ENCODE measurements around the gene UNK.
"Not testable (repeated sequence)": the region's sequence is repeated elsewhere in the genome, so short reads cannot be mapped to it uniquely, and the experiment has no call there.

DNA sequence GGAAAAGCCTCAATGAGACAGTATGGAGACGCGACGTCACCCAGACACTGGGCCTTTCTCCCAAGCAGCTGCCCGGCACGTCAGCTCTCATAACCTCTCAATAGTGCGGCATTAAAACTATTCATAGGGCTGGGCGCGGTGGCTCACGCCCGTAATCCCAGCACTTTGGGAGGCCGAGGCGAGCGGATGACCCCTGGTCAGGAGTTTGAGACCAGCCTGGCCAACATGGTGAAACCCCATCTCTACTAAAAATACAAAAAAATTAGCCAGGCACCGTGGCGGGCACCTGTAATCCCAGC, 67.0 kb downstream of the UNK start:
- not testable (repeated sequence) for TF ChIP-seq TP53 (CRISPR knock-in tag; IDR thresholded peaks at IDR 0.05); POLR2A (IDR thresholded peaks at IDR 0.05; ENCODE audit: low read length); SMC3 (IDR thresholded peaks at IDR 0.05); POLR2AphosphoS2 (conservative IDR thresholded peaks at IDR 0.05; ENCODE audit: low read length); ZNF302 (CRISPR knock-in tag; IDR thresholded peaks at IDR 0.05); NFE2L2 (conservative IDR thresholded peaks at IDR 0.05; ENCODE audit: low read length)
- TF ChIP-seq, protein P1, sequence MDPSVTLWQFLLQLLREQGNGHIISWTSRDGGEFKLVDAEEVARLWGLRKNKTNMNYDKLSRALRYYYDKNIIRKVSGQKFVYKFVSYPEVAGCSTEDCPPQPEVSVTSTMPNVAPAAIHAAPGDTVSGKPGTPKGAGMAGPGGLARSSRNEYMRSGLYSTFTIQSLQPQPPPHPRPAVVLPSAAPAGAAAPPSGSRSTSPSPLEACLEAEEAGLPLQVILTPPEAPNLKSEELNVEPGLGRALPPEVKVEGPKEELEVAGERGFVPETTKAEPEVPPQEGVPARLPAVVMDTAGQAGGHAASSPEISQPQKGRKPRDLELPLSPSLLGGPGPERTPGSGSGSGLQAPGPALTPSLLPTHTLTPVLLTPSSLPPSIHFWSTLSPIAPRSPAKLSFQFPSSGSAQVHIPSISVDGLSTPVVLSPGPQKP (IDR thresholded peaks at IDR 0.05; ENCODE audit: low read depth, low read length), result not testable (repeated sequence)
- TF ChIP-seq, protein P2, sequence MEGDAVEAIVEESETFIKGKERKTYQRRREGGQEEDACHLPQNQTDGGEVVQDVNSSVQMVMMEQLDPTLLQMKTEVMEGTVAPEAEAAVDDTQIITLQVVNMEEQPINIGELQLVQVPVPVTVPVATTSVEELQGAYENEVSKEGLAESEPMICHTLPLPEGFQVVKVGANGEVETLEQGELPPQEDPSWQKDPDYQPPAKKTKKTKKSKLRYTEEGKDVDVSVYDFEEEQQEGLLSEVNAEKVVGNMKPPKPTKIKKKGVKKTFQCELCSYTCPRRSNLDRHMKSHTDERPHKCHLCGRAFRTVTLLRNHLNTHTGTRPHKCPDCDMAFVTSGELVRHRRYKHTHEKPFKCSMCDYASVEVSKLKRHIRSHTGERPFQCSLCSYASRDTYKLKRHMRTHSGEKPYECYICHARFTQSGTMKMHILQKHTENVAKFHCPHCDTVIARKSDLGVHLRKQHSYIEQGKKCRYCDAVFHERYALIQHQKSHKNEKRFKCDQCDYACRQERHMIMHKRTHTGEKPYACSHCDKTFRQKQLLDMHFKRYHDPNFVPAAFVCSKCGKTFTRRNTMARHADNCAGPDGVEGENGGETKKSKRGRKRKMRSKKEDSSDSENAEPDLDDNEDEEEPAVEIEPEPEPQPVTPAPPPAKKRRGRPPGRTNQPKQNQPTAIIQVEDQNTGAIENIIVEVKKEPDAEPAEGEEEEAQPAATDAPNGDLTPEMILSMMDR (IDR thresholded peaks at IDR 0.05), result not testable (repeated sequence)
- TF ChIP-seq, protein P3, sequence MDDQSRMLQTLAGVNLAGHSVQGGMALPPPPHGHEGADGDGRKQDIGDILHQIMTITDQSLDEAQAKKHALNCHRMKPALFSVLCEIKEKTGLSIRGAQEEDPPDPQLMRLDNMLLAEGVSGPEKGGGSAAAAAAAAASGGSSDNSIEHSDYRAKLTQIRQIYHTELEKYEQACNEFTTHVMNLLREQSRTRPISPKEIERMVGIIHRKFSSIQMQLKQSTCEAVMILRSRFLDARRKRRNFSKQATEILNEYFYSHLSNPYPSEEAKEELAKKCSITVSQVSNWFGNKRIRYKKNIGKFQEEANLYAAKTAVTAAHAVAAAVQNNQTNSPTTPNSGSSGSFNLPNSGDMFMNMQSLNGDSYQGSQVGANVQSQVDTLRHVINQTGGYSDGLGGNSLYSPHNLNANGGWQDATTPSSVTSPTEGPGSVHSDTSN (IDR thresholded peaks at IDR 0.05), result not testable (repeated sequence)
- TF ChIP-seq, protein P4, sequence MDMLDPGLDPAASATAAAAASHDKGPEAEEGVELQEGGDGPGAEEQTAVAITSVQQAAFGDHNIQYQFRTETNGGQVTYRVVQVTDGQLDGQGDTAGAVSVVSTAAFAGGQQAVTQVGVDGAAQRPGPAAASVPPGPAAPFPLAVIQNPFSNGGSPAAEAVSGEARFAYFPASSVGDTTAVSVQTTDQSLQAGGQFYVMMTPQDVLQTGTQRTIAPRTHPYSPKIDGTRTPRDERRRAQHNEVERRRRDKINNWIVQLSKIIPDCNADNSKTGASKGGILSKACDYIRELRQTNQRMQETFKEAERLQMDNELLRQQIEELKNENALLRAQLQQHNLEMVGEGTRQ (IDR thresholded peaks at IDR 0.05), result not testable (repeated sequence)
